Adrenal gland (tissue), 5 donors: Measurements from ENCODE around the gene TM9SF2.

ENCODE experiments used
- CTCF ChIP-seq, 6 experiments: fragments of 450-650 bp in 4 of 6; fragments of 200-600 bp in 2 of 6; sonication (generic) in 1 of 6; IDR thresholded peaks; 1 replicate in 5 of 6; 2 replicates in 1 of 6; pipeline versions ENCODE4 v1.5.1 to v1.8.0; 2016 to 2021; ENCODE audit warnings: antibody characterized with exemption in 6 of 6, mild to moderate bottlenecking in 2 of 6, moderate library complexity in 1 of 6
- POLR2A ChIP-seq, 2 donors: fragments of 450-650 bp; IDR thresholded peaks; one replicate each; pipeline ENCODE4 v1.6.1; 2017; ENCODE audit warnings: antibody characterized with exemption in 2 of 2, mild to moderate bottlenecking in 2 of 2, moderate library complexity in 1 of 2
- donor health status: DM: no; HTN: no; CAD: no.

GRCh38 chr13:99580500-99581268 lies 79.4 kb downstream of the TM9SF2 start:
- TF ChIP-seq CTCF (IDR thresholded peaks at IDR 0.05) = no peak
- TF ChIP-seq POLR2A (IDR thresholded peaks at IDR 0.05) = no peak
